HepG2 (cell line): ENCODE measurements around the gene CKS1B.

Experiments
- CTCF ChIP-seq: sonication (generic); formaldehyde crosslinking; IDR thresholded peaks from 2 replicates; pipeline ENCODE4 v1.5.0; 2020; ENCODE audit warnings: mild to moderate bottlenecking, missing genetic modification reagents, moderate library complexity
- MEF2D ChIP-seq: sonication (generic); formaldehyde crosslinking; IDR thresholded peaks from 2 replicates; pipeline ENCODE4 v1.5.1; 2020; ENCODE audit warnings: mild to moderate bottlenecking, missing genetic modification reagents
- MXI1 ChIP-seq: IDR thresholded peaks from 3 replicates; pipeline ENCODE4 v1.6.1; 2012; ENCODE audit warnings: low read depth, low read length, inconsistent platforms, borderline replicate concordance
- MYC ChIP-seq: sonication (generic); formaldehyde crosslinking; IDR thresholded peaks from 2 replicates; pipeline ENCODE4 v1.9.0; 2021; ENCODE audit warnings: missing genetic modification reagents, borderline replicate concordance
- ZBTB8A ChIP-seq: sonication (generic); formaldehyde crosslinking; IDR thresholded peaks from 2 replicates; pipeline ENCODE4 v1.4.0; 2020; ENCODE audit warnings: mild to moderate bottlenecking, low read depth, missing genetic modification reagents, borderline replicate concordance

DNA sequence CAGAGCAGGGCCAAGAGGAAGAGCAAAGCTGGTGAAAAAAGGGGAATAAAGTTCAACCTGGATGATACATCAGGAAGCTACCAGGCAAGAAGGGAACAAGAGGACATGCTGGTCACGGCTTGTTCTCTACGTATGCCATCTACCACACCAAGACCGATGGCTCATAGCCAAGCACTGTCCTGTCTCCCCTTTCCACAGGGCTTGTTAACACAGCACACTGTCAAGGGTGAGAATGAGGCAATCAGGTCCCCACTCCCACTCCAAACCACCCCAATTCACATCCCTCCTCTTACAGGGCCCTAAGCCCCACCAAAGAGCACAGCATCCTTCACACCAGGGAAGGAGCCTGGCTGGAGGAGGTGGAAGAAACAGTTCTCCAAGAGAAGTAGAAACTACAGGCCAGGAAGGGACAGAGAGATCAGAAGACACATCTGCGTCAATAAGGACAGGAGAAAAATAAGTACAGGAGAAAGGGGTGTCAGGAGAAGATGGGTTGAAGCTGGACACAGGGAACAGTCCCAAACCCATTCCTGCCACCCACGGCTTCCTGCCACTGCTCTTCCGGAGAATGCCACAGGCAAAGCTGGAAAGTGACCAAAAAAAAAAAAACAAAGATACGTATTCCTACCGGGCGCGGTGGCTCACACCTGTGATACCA lies 3.0 kb upstream of the CKS1B start:
- no peak for TF ChIP-seq ZBTB8A (CRISPR knock-in tag)
- TF ChIP-seq MEF2D (CRISPR knock-in tag), result no peak
- TF ChIP-seq MYC (CRISPR knock-in tag), result no peak
- TF ChIP-seq MXI1, result no peak
- no peak for TF ChIP-seq CTCF
